Measurements from ENCODE around the gene SVEP1.

DNA sequence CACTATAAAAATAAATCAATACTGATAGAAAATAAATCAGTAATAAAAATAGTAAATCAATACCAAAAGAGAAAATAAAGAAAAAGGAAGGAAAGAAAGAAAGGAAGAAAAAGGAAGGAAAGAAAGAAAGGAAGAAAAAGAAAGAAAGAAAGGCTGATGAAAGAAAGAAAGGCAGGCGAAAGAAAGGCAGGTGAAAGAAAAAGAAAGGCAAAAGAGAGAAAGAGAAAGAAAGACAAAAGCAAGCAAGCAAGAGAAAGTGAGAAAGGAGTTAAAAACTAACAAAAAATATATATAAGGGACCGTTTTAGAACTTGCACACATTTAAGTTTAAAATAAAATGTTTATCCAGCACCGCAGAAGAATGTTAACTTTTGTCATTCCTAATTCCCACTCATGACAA lies 116.0 kb downstream of the SVEP1 start:
- TF ChIP-seq, protein P1, sequence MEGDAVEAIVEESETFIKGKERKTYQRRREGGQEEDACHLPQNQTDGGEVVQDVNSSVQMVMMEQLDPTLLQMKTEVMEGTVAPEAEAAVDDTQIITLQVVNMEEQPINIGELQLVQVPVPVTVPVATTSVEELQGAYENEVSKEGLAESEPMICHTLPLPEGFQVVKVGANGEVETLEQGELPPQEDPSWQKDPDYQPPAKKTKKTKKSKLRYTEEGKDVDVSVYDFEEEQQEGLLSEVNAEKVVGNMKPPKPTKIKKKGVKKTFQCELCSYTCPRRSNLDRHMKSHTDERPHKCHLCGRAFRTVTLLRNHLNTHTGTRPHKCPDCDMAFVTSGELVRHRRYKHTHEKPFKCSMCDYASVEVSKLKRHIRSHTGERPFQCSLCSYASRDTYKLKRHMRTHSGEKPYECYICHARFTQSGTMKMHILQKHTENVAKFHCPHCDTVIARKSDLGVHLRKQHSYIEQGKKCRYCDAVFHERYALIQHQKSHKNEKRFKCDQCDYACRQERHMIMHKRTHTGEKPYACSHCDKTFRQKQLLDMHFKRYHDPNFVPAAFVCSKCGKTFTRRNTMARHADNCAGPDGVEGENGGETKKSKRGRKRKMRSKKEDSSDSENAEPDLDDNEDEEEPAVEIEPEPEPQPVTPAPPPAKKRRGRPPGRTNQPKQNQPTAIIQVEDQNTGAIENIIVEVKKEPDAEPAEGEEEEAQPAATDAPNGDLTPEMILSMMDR (IDR thresholded peaks at IDR 0.05; ENCODE audit: low read depth, low read length, poor library complexity, severe bottlenecking): no peak
- no peak for TF ChIP-seq EZH2phosphoT487 (IDR thresholded peaks at IDR 0.05; ENCODE audit: borderline replicate concordance, low read length)

Data from DOHH2 (cell line).